DOHH2 (cell line): ENCODE measurements around the gene ATRN.

Experiments used
- CTCF ChIP-seq: fragments of 200-600 bp; sonication (generic); IDR thresholded peaks from one replicate; pipeline ENCODE4 v1.5.1; 2014; ENCODE audit warnings: antibody characterized with exemption, mild to moderate bottlenecking, low read depth, low read length; ENCODE audit not compliant: poor library complexity, severe bottlenecking
- EZH2phosphoT487 ChIP-seq: fragments of 200-600 bp; sonication (generic); IDR thresholded peaks from 2 replicates; pipeline ENCODE4 v1.6.1; 2017; ENCODE audit warnings: borderline replicate concordance, mild to moderate bottlenecking, antibody characterized with exemption, low read length, moderate library complexity, mixed read lengths

GRCh38 chr20:3509064-3509463, 38.2 kb downstream of the ATRN start:
- TF ChIP-seq CTCF, result no peak
- no peak for TF ChIP-seq EZH2phosphoT487
